G401 (cell line): ENCODE data around the gene MBTPS1. TPM values are rescaled to one million over a fixed set of nuclear protein-coding genes. Genes with fewer than 3 reads are reported as not detected.

Experiments
- DNase-seq: peaks from one replicate; pipeline ENCODE4 v3.0.0-alpha.2; 2015; ENCODE audit warnings: low spot score
- in situ Hi-C: cut with HindIII; loops from 2 replicates; pipeline ENCODE4 v1.10.0; 2016; ENCODE audit warnings: low sequenced_read_pairs, mixed read lengths
- total RNA-seq: library from RNA; depleted of rRNA; stranded (reverse); fragments of >200 nt; shearing (Covaris generic); gene quantifications from 2 replicates; pipeline ENCODE4 v1.2.3, GENCODE V29; 2014

Gene MBTPS1
- total RNA-seq, 1 experiment from 2014 or later: 70.6 TPM

GRCh38 chr16:84109598-84110335, 7.0 kb downstream of the MBTPS1 start:
- peak; percentile 75 for DNase-seq
- in situ Hi-C loops: no loop called here

- no peak for DNase-seq
- in situ Hi-C loops: no loop called here
Measured at GRCh38 chr16:84107921-84108320, 8.8 kb downstream of the MBTPS1 start.

DNA sequence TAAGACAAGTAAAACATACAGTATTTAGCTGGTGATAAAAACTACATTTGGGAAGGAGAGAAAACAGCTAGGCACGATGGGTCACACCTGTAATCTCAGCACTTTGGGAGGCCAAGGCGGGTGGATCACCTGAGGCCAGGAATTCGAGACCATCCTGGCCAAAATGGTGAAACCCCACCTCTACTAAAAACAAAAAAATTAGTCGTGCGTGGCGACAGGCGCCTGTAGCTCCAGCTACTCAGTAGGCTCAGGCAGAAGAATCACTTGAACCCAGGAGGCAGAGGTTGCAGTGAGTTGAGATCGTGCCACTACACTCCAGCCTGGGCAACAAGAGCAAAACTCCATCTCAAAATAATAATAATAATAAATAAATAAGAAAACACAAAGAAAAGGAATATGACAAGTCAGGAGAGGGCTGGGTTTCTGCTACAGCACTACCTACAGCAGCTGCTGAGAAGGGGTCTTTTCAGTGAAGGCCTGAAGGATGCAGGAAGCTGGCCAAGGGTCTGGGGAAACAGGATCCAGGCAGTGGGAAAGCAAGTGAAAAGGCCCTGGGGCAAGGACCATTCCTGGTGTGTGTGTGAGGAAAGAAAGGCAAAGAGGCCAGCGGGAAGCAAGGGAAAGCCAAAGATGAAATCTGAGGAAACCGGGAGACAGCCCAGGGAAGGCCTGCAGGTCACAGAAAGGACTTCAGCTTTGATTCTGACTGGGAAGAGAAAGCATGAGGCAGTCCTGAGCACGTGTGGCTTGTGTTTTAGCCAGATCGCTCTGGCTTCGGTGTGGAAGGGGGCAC, 10.6 kb downstream of the MBTPS1 start:
- no peak for DNase-seq
- in situ Hi-C loops: no loop called here

- in situ Hi-C loops: no loop called here
- no peak for DNase-seq
Measured at GRCh38 chr16:84105301-84105815, 11.4 kb downstream of the MBTPS1 start.

GRCh38 chr16:84104231-84104630, 12.5 kb downstream of the MBTPS1 start:
- in situ Hi-C loops: no loop called here
- no peak for DNase-seq

- no peak for DNase-seq
- in situ Hi-C loops: no loop called here
Measured at GRCh38 chr16:84103678-84104077, 13.1 kb downstream of the MBTPS1 start.

DNA sequence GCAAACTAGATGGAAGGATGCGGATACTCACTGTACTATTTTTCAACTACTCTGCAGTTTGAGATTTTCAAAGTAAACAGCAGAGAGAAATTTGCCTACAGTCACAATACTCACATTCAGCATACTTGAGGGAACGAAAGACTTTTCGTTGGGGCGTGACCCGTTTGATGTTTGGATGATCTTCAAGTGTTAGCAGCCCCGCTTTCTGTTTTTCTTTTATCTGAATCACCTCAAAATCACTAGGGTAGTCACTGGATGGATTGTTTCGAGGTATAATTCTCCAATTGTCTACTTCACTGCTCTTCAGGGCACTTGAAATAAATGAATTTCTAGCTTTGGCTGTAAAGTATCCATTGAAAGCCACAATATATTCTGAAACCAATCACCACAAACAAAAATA, 17.8 kb downstream of the MBTPS1 start:
- in situ Hi-C loops: no loop called here
- DNase-seq: no peak

DNA sequence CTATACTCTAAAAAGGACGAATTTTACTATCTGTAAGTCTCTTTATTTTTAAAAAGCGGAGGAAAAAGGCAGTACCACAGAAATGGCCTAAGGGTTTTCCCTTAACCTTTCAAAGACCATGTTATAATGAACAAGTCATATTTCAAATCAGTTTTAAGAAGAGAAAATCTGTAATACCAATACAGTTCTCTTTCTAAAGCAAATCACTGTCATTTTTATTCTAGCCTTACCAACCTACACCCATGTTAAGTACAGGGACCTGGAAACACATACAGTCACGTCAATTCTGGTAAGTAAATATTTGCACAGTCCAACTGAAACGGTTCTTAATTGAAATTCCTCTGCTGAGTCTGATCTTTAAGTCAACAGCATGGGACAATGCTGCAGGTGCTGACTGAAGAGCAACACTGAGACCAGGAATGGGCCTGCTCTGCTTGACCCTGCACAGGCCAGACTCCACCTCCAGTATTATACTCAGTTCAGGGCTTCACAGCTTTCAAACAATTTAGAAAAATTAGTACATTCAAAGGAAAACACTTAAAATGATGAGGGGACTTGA, 20.2 kb downstream of the MBTPS1 start:
- in situ Hi-C loops: no loop called here
- DNase-seq: no peak

DNA sequence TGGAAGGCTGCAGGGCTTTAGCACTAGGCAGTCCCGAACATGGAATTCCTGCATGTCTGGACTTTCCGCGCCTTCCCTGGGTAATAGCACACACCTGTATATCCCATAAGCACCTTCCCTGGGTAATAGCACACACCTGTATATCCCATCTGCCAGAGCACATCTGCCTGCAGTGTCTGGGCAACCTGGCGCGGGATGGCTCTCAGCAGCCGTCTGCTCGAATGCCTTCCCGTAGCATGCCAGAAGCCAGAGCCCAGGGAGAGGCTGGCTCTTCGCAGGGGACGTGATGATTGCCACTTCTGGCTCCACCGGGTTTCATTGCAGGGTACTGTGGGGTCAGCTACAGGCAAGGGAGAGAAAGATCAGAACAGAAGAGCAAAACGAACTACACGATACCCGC, 21.3 kb downstream of the MBTPS1 start:
- peak; percentile 56 for DNase-seq
- in situ Hi-C loops: no loop called here

DNA sequence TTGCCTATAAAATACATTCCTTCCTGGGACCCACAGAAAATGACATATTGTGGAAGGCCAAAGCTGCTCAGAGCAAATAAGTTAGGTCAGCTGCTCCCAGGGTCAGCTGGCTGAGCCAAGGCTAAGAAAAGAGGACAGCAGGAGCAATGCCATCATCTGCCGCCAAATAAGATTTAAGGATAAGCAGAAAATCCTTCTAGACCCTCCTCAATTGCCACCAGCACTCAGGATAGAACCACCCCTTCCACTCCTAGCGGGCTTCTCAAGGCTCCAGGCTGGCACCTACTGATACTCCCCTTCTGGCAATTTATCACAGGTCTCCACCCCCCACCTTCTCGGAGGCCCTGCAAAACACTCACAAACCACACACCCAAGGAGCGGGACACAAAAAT, 22.9 kb downstream of the MBTPS1 start:
- DNase-seq: peak; percentile 59
- in situ Hi-C loops: no loop called here

DNA sequence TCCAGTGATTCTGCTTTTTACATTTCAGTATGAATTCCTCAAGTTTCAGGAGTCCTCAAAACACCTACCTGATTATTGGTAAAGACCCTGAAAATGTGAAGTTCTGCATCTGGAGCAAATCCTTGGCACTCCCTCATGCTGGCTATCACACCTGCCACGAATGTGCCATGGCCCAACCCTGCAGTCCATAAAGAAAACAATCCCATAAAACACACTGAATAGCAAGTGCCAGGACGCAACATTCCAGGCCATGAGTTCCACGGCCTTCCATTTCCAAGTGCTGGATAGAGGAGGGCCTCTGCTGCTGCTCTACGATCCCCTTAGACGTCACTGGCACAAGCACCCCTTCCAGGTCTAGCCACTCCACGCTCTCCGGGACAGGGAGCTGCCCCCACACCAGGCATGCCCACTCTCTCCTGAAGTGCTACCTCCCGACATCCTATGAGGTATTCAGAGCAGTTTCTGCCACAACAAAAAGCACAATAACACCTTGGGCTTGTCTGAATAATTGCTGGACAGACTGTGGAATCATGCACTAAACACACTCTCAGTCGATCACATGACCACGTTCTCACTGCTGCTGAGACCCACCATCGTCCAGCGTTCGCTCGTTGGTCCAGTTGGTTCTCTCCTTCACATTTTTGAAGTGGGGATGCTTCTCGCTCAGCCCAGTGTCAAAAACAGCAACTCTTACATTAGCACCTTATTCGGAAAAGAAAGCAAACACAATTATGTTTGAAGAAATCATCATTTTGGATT, 23.4 kb downstream of the MBTPS1 start:
- in situ Hi-C loops: no loop called here
- no peak for DNase-seq

DNA sequence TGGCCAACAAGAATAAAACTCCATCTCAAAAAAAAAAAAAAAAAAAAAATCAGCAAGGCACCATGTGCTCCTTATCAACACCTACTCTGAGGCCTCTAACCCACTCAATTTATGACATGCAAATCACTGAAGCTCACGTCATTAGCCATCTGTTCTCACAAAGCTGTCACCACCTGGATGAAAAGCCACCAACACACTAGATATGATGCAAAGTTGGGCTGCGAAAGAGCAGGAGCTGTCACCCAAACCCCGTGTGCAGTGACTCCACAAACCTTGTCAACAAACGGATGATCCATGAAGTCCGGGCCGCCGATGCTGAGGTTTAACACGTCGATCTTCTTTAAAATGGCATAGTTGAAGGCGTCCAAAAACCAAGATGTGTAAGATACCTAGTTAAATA, 25.3 kb downstream of the MBTPS1 start:
- in situ Hi-C loops: no loop called here
- DNase-seq: peak; percentile 90

- DNase-seq: no peak
- in situ Hi-C loops: no loop called here
Measured at GRCh38 chr16:84090211-84090610, 26.5 kb downstream of the MBTPS1 start.

DNA sequence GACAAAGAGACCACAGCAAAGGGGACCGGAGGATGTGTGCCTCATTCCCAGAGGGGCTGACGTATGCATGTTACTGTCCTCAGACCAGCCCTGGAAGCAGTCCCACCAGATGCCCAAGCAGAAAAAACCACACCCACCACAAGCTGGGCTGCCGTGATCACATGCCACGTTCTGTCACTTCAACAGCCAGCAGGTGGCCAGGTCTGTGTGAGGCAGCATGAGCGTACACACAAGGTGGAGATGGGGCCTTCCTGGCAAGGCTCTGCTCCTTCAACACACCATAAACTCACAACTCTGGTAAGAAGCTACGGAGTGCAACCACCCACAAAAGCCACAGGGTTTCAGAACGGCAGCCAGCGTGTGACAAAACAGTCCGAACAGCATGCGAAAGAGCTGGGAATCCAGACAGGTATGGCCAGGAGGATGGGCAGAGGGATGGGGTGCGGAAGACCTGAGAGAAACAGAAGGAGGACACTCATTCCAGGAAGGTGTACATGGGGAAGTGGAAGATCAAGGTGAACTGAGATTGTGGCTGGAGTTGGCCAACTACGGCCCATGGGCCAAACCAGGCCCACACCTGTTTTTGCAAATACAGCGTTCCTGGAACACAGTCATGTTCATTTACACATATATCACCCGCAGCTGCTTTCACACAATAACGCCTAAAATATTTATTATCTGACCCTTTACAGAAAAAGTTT, 27.9 kb downstream of the MBTPS1 start:
- in situ Hi-C loops: loop anchor here (10.0 kb wide), 1 partner anchor 56 kb away; the partner anchor contains the start of genes DNAAF1 and HSDL1
- peak; percentile 62 for DNase-seq

- in situ Hi-C loops: loop anchor here (10.0 kb wide), 1 partner anchor 57 kb away; the partner anchor contains the start of genes DNAAF1 and HSDL1
- DNase-seq: peak; percentile 58
Measured at GRCh38 chr16:84087466-84088151, 29.1 kb downstream of the MBTPS1 start.

DNA sequence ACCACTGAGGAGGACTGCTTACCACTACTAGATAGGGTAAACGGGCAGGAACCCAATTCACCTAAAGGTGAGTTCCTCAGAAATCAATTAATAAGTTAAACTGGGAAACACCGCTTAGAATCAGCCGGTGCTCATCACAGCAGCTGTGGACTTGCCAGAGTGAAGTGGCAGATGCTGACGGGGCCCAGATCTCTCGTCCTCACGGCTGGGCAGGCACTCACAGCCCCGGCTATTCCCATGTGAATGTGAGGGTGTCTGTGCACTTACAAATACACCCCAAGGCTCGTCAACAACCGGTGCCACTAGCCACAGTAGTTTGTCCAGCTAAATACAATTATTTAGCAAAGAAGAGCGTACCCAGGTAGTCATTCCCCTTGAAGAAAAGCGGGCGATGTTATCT, 29.7 kb downstream of the MBTPS1 start:
- no peak for DNase-seq
- in situ Hi-C loops: loop anchor here (10.0 kb wide), 1 partner anchor 58 kb away; the partner anchor contains the start of genes DNAAF1 and HSDL1

DNA sequence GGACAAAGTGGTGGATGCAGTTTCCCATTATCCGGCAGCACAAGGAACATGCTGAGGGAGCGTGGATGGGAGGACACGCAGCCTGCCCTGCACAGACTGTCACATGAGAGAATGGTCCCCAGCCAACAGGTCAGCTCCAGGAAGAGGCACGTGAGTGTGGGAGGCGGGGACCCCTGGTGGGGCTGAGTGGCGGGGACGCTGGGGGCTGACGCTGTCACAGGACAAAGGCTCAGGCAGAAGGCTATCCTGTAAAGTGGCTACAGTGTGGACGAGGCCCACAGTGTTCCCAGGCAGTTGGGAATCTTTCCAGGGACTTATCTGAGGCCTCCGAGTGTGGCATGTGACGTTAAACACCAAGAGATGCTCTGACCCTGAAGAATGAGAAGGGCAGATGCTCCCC, 30.4 kb downstream of the MBTPS1 start:
- no peak for DNase-seq
- in situ Hi-C loops: loop anchor here (10.0 kb wide), 1 partner anchor 58 kb away; the partner anchor contains the start of genes DNAAF1 and HSDL1

DNA sequence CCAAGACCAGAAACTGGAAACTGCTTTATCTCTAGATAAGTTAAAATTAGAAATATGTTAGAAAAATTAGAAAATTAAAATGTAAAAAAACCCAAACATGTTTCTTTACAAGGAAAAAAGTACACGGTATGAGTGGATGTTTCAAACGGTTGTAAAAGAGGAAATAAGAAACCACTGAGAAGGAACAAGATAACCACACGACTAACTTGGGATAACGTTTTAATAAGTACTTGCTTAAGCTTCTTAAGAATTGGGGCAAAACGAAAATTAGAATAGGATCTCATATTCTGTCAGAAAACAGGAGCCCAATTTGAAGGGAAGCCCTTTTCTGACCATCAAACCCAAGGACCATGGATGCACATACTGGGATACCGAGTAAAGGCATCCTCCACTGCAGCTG, 31.0 kb downstream of the MBTPS1 start:
- DNase-seq: no peak
- in situ Hi-C loops: loop anchor here (10.0 kb wide), 1 partner anchor 59 kb away; the partner anchor contains the start of genes DNAAF1 and HSDL1
